NB4 (cell line): Measurements from ENCODE around the gene SLC12A6.

Experiments
- DNase-seq: peaks from one replicate; pipeline ENCODE4 v3.0.0; 2010; ENCODE audit warnings: low read depth
- H3K4me3 ChIP-seq: one replicate; pipeline ENCODE4 v1.5.1; 2011; ENCODE audit warnings: mild to moderate bottlenecking, low read depth, low read length, moderate library complexity
- CTCF ChIP-seq: IDR thresholded peaks from one replicate; pipeline ENCODE4 v1.5.1; 2012; ENCODE audit warnings: low read depth, low read length
- MAX ChIP-seq: IDR thresholded peaks from 2 replicates; pipeline ENCODE4 v1.6.1; 2011; ENCODE audit warnings: low read depth, low read length
- MYC ChIP-seq: IDR thresholded peaks from 2 replicates; pipeline ENCODE4 v1.6.1; 2011; ENCODE audit warnings: low read depth, low read length
- POLR2A ChIP-seq: IDR thresholded peaks from 2 replicates; pipeline ENCODE4 v1.6.1; 2011; ENCODE audit warnings: mild to moderate bottlenecking; ENCODE audit not compliant: insufficient read length; ENCODE audit errors: extremely low read depth

Gene SLC12A6

GRCh38 chr15:34370129-34370528, 32.5 kb upstream of the SLC12A6 start:
- no peak overlapping the region for H3K4me3 ChIP-seq
- DNase-seq: peak; percentile 36
- TF ChIP-seq MYC: no peak
- no peak for TF ChIP-seq POLR2A
- TF ChIP-seq CTCF: no peak
- no peak for TF ChIP-seq MAX

- peak; percentile 93 for DNase-seq
- TF ChIP-seq MAX: peak; percentile 17; the same call in 1 of the 2 replicates
- TF ChIP-seq CTCF: peak; percentile 76
- TF ChIP-seq POLR2A: peak; percentile 88
- peak; percentile 63 for TF ChIP-seq MYC
Measured at GRCh38 chr15:34367101-34368081, 29.8 kb upstream of the SLC12A6 start, which contains the start of gene LPCAT4. Gene LPCAT4 (minus strand): TSS chr15:34367196. CDS start chr15:34367100, 96 bp downstream.

GRCh38 chr15:34366271-34367065, 28.9 kb upstream of the SLC12A6 start:
- peak overlapping the region; percentile 74 for H3K4me3 ChIP-seq
- DNase-seq: peak; percentile 81
- no peak for TF ChIP-seq POLR2A
- no peak for TF ChIP-seq CTCF
- TF ChIP-seq MYC: peak; percentile 78
- peak; percentile 77 for TF ChIP-seq MAX

More at GRCh38 chr15:34367101-34368081, 29.8 kb upstream of the SLC12A6 start, which contains the start of gene LPCAT4:
- peak within 1 kb of the TSS; percentile 74 for H3K4me3 ChIP-seq

- no peak for DNase-seq
- peak overlapping the region; percentile 74 for H3K4me3 ChIP-seq
- TF ChIP-seq POLR2A (no peak), MAX (no peak), CTCF (no peak), MYC (no peak)
Measured at GRCh38 chr15:34365836-34366235, 28.3 kb upstream of the SLC12A6 start.

- DNase-seq: peak; percentile 53
- TF ChIP-seq POLR2A (no peak), MAX (no peak), CTCF (no peak)
- H3K4me3 ChIP-seq: peak overlapping the region; percentile 74
Measured at GRCh38 chr15:34365091-34365825, 27.7 kb upstream of the SLC12A6 start.
